Neural crest cell (in vitro differentiated cells): Measurements from ENCODE around the gene PKD2. TPM values are rescaled to one million over a fixed set of nuclear protein-coding genes. Genes with fewer than 3 reads are reported as not detected.
A peak's percentile ranks its signal among the peaks of the same experiment; 100 is the strongest.

Source experiments
- DNase-seq: peaks from one replicate; pipeline ENCODE4 v3.0.0; 2021; ENCODE audit warnings: low read depth, mixed read lengths, low spot score
- H3K27ac Mint-ChIP-seq: one replicate; pipeline ENCODE4 v1.8.0; 2021; ENCODE audit warnings: mild to moderate bottlenecking, mixed read lengths; ENCODE audit not compliant: unreplicated experiment
- H3K27me3 Mint-ChIP-seq: 2 replicates; pipeline ENCODE4 v1.8.0; 2021; ENCODE audit warnings: low read depth, mild to moderate bottlenecking, mixed read lengths
- H3K36me3 Mint-ChIP-seq: 2 replicates; pipeline ENCODE4 v1.8.0; 2021; ENCODE audit warnings: low read depth, mild to moderate bottlenecking, mixed read lengths
- H3K4me1 Mint-ChIP-seq: 2 replicates; pipeline ENCODE4 v1.8.0; 2021; ENCODE audit warnings: mixed read lengths
- H3K4me3 Mint-ChIP-seq: one replicate; pipeline ENCODE4 v1.8.0; 2021; ENCODE audit warnings: mild to moderate bottlenecking, mixed read lengths
- H3K9me3 Mint-ChIP-seq: 2 replicates; pipeline ENCODE4 v1.8.0; 2021; ENCODE audit warnings: mixed read lengths
- CTCF ChIP-seq: fragments of 200-600 bp; sonication (generic); conservative IDR thresholded peaks from 2 replicates; pipeline ENCODE4 v1.5.0; 2021; ENCODE audit warnings: antibody characterized with exemption, mild to moderate bottlenecking
- total RNA-seq: library from RNA; stranded (reverse); gene quantifications from 2 replicates; pipeline ENCODE4 v1.2.1, GENCODE V29; 2021

Gene PKD2
- total RNA-seq, 1 donor from 2014 or later = 37.9 TPM

- no peak for TF ChIP-seq CTCF
- H3K4me3 Mint-ChIP-seq = no peak overlapping the region
- H3K36me3 Mint-ChIP-seq = peaks cover 2% of the 10 kb centered on the region
- peaks cover 18% of the 10 kb centered on the region for H3K4me1 Mint-ChIP-seq
- no peaks in the 10 kb centered on the region for H3K27me3 Mint-ChIP-seq
- no peak overlapping the region for H3K27ac Mint-ChIP-seq
- peaks cover 2% of the 10 kb centered on the region for H3K9me3 Mint-ChIP-seq
- DNase-seq = no peak
Measured at GRCh38 chr4:88097781-88098180, 90.3 kb downstream of the PKD2 start.

- no peak for DNase-seq
- H3K9me3 Mint-ChIP-seq = no peaks in the 10 kb centered on the region
- H3K27me3 Mint-ChIP-seq = no peaks in the 10 kb centered on the region
- no peak overlapping the region for H3K4me3 Mint-ChIP-seq
- peaks cover 2% of the 10 kb centered on the region for H3K36me3 Mint-ChIP-seq
- peaks cover 15% of the 10 kb centered on the region for H3K4me1 Mint-ChIP-seq
- no peak for TF ChIP-seq CTCF
- no peak overlapping the region for H3K27ac Mint-ChIP-seq
Measured at GRCh38 chr4:88098993-88099752, 91.7 kb downstream of the PKD2 start.

GRCh38 chr4:88101165-88101564 lies 93.7 kb downstream of the PKD2 start:
- DNase-seq = no peak
- Mint-ChIP-seq H3K9me3 (no peaks in the 10 kb centered on the region), H3K27ac (peak overlapping the region; percentile 58), H3K36me3 (peaks cover 2% of the 10 kb centered on the region), H3K4me1 (peaks cover 14% of the 10 kb centered on the region), H3K4me3 (no peak overlapping the region), H3K27me3 (no peaks in the 10 kb centered on the region)
- TF ChIP-seq CTCF = no peak

GRCh38 chr4:88102026-88102425 lies 94.6 kb downstream of the PKD2 start:
- no peak overlapping the region for H3K4me3 Mint-ChIP-seq

GRCh38 chr4:88104902-88105610 lies 97.6 kb downstream of the PKD2 start:
- no peak overlapping the region for H3K27ac Mint-ChIP-seq
- peaks cover 14% of the 10 kb centered on the region for H3K4me1 Mint-ChIP-seq
- H3K36me3 Mint-ChIP-seq = no peaks in the 10 kb centered on the region
- no peak for DNase-seq
- no peak for TF ChIP-seq CTCF
- H3K4me3 Mint-ChIP-seq = no peak overlapping the region
- no peaks in the 10 kb centered on the region for H3K27me3 Mint-ChIP-seq
- no peaks in the 10 kb centered on the region for H3K9me3 Mint-ChIP-seq

More at GRCh38 chr4:88102026-88102425, 94.6 kb downstream of the PKD2 start:
- no peak for DNase-seq
- Mint-ChIP-seq H3K9me3 (no peaks in the 10 kb centered on the region), H3K4me1 (peaks cover 15% of the 10 kb centered on the region), H3K27me3 (no peaks in the 10 kb centered on the region), H3K27ac (no peak overlapping the region), H3K36me3 (peaks cover 2% of the 10 kb centered on the region)
- no peak for TF ChIP-seq CTCF
